SU-DHL-6 (cell line): ENCODE data around the gene RARA.

Source experiments
- CTCF ChIP-seq: fragments of 200-600 bp; sonication (generic); IDR thresholded peaks from one replicate; pipeline ENCODE4 v1.5.1; 2017; ENCODE audit warnings: antibody characterized with exemption, mild to moderate bottlenecking, low read length, moderate library complexity; ENCODE audit not compliant: insufficient read depth, poor library complexity, severe bottlenecking
- EZH2phosphoT487 ChIP-seq: fragments of 200-600 bp; sonication (generic), shearing (Covaris generic); conservative IDR thresholded peaks from 2 replicates; pipeline ENCODE4 v1.6.1; 2018; ENCODE audit warnings: mild to moderate bottlenecking, antibody characterized with exemption, low read length, moderate library complexity, mixed read lengths

GRCh38 chr17:40373999-40374398 is 65.0 kb downstream of the RARA start:
- TF ChIP-seq CTCF (no peak), EZH2phosphoT487 (no peak)
